HEK293 (cell line): ENCODE data around the gene OR6B1.
"Not testable (repeated sequence)": the region's sequence is repeated elsewhere in the genome, so short reads cannot be mapped to it uniquely, and the experiment has no call there.

Source experiments
- CTCF ChIA-PET: fragments of 350-600 bp; formaldehyde crosslinking; extraction: SDS; loops from one replicate; lab custom pipeline; 2021; ENCODE audit warnings: antibody characterized with exemption; lab: Yijun Ruan, JAX
- POLR2A ChIA-PET: fragments of 300-600 bp; formaldehyde crosslinking; extraction: SDS; loops from one replicate; lab custom pipeline; 2020; ENCODE audit warnings: antibody characterized with exemption, inconsistent platforms; lab: Yijun Ruan, JAX
- H3K27ac ChIP-seq: fragments of 200-500 bp; sonication (Bioruptor generic); 2 replicates; pipeline ENCODE4 v1.5.1; 2014; ENCODE audit warnings: low read depth, low read length, control low read depth, inconsistent platforms; ENCODE audit errors: extremely low read depth
- H3K36me3 ChIP-seq, 2 experiments: fragments of 200-500 bp in 1 of 2; sonication (Bioruptor generic) in 1 of 2; 1 replicate in 1 of 2; 2 replicates in 1 of 2; pipeline ENCODE4 v1.5.1; 2014 to 2017; ENCODE audit warnings: inconsistent platforms in 2 of 2, low read length in 2 of 2; ENCODE audit not compliant: control insufficient read depth in 2 of 2, insufficient read depth in 1 of 2
- H3K4me1 ChIP-seq: fragments of 200-500 bp; sonication (Bioruptor generic); 2 replicates; pipeline ENCODE4 v1.5.1; 2014; ENCODE audit warnings: mild to moderate bottlenecking, low read length, inconsistent platforms; ENCODE audit not compliant: control insufficient read depth, insufficient read depth
- H3K4me3 ChIP-seq: 2 replicates; pipeline ENCODE4 v1.5.1; 2011; ENCODE audit warnings: low read depth, mild to moderate bottlenecking, control low read depth, low read length, moderate library complexity
- H3K9me3 ChIP-seq: fragments of 200-500 bp; sonication (Bioruptor generic); 2 replicates; pipeline ENCODE4 v1.5.1; 2014; ENCODE audit warnings: low read depth, low read length, inconsistent platforms; ENCODE audit not compliant: control insufficient read depth, insufficient read depth
- BCL11B ChIP-seq: fragments of 450-650 bp; formaldehyde crosslinking; IDR thresholded peaks from 2 replicates; pipeline ENCODE4 v1.5.1; 2016; ENCODE audit warnings: low read depth, missing biosample characterization, missing genetic modification characterization
- GFI1B ChIP-seq: fragments of 450-650 bp; formaldehyde crosslinking; IDR thresholded peaks from 2 replicates; pipeline ENCODE4 v1.5.1; 2016; ENCODE audit warnings: missing biosample characterization, missing genetic modification characterization
- HOXA7 ChIP-seq: sonication (generic); formaldehyde crosslinking; IDR thresholded peaks from 2 replicates; pipeline ENCODE4 v1.8.1; 2022; ENCODE audit warnings: missing genetic modification reagents, borderline replicate concordance
- HOXC10 ChIP-seq: sonication (generic); formaldehyde crosslinking; IDR thresholded peaks from 2 replicates; pipeline ENCODE4 v1.8.1; 2023; ENCODE audit warnings: mild to moderate bottlenecking, missing genetic modification reagents
- MZF1 ChIP-seq: fragments of 450-650 bp; formaldehyde crosslinking; IDR thresholded peaks from 2 replicates; pipeline ENCODE4 v1.5.1; 2017; ENCODE audit warnings: missing biosample characterization, missing genetic modification characterization, borderline replicate concordance
- PBX3 ChIP-seq: sonication (generic); formaldehyde crosslinking; IDR thresholded peaks from 2 replicates; pipeline ENCODE4 v1.8.1; 2022; ENCODE audit warnings: mild to moderate bottlenecking, moderate library complexity, missing genetic modification reagents
- PRDM6 ChIP-seq: fragments of 450-650 bp; formaldehyde crosslinking; IDR thresholded peaks from 2 replicates; pipeline ENCODE4 v1.5.1; 2017; ENCODE audit warnings: missing biosample characterization, missing genetic modification characterization
- SCRT1 ChIP-seq: fragments of 450-650 bp; formaldehyde crosslinking; IDR thresholded peaks from 2 replicates; pipeline ENCODE4 v1.5.1; 2016; ENCODE audit warnings: missing biosample characterization, missing genetic modification characterization, borderline replicate concordance
- SCRT2 ChIP-seq: fragments of 450-650 bp; formaldehyde crosslinking; IDR thresholded peaks from 2 replicates; pipeline ENCODE4 v1.5.1; 2016; ENCODE audit warnings: missing biosample characterization, missing genetic modification characterization
- SP7 ChIP-seq: fragments of 450-650 bp; formaldehyde crosslinking; IDR thresholded peaks from 2 replicates; pipeline ENCODE4 v1.5.1; 2016; ENCODE audit warnings: missing biosample characterization, missing genetic modification characterization
- YY1 ChIP-seq: fragments of 450-650 bp; formaldehyde crosslinking; IDR thresholded peaks from 2 replicates; pipeline ENCODE4 v1.5.1; 2018; ENCODE audit warnings: missing biosample characterization, missing genetic modification characterization
- YY2 ChIP-seq: fragments of 450-650 bp; formaldehyde crosslinking; IDR thresholded peaks from 2 replicates; pipeline ENCODE4 v1.5.1; 2016; ENCODE audit warnings: missing biosample characterization, missing genetic modification characterization
- ZFP37 ChIP-seq: fragments of 450-650 bp; formaldehyde crosslinking; IDR thresholded peaks from 2 replicates; pipeline ENCODE4 v1.5.1; 2016; ENCODE audit warnings: missing biosample characterization, missing genetic modification characterization
- ZNF121 ChIP-seq: fragments of 450-650 bp; formaldehyde crosslinking; IDR thresholded peaks from 2 replicates; pipeline ENCODE4 v1.5.1; 2016; ENCODE audit warnings: missing biosample characterization, missing genetic modification characterization
- ZNF133 ChIP-seq: fragments of 450-650 bp; formaldehyde crosslinking; IDR thresholded peaks from 2 replicates; pipeline ENCODE4 v1.5.1; 2016; ENCODE audit warnings: missing biosample characterization, missing genetic modification characterization
- ZNF155 ChIP-seq: fragments of 450-650 bp; formaldehyde crosslinking; IDR thresholded peaks from 2 replicates; pipeline ENCODE4 v1.5.1; 2016; ENCODE audit warnings: missing biosample characterization, missing genetic modification characterization
- ZNF157 ChIP-seq: fragments of 450-650 bp; formaldehyde crosslinking; IDR thresholded peaks from 2 replicates; pipeline ENCODE4 v1.5.1; 2016; ENCODE audit warnings: missing biosample characterization, missing genetic modification characterization
- ZNF18 ChIP-seq: fragments of 450-650 bp; formaldehyde crosslinking; IDR thresholded peaks from 2 replicates; pipeline ENCODE4 v1.5.1; 2016; ENCODE audit warnings: missing biosample characterization, missing genetic modification characterization
- ZNF341 ChIP-seq: fragments of 450-650 bp; formaldehyde crosslinking; IDR thresholded peaks from 2 replicates; pipeline ENCODE4; 2016; ENCODE audit warnings: low read depth, missing biosample characterization, missing genetic modification characterization
- ZNF529 ChIP-seq: fragments of 450-650 bp; formaldehyde crosslinking; IDR thresholded peaks from 2 replicates; pipeline ENCODE4 v1.5.1; 2017; ENCODE audit warnings: missing genetic modification characterization, missing biosample characterization; ENCODE audit not compliant: insufficient replicate concordance
- ZNF530 ChIP-seq: fragments of 450-650 bp; formaldehyde crosslinking; IDR thresholded peaks from 2 replicates; pipeline ENCODE4 v1.5.1; 2016; ENCODE audit warnings: low read depth, missing biosample characterization, missing genetic modification characterization
- ZNF548 ChIP-seq: fragments of 450-650 bp; formaldehyde crosslinking; IDR thresholded peaks from 2 replicates; pipeline ENCODE4 v1.5.1; 2016; ENCODE audit warnings: missing biosample characterization, missing genetic modification characterization
- ZNF621 ChIP-seq: fragments of 450-650 bp; formaldehyde crosslinking; IDR thresholded peaks from 2 replicates; pipeline ENCODE4 v1.5.1; 2017; ENCODE audit warnings: missing biosample characterization, missing genetic modification characterization
- ZNF654 ChIP-seq: fragments of 450-650 bp; formaldehyde crosslinking; IDR thresholded peaks from 2 replicates; pipeline ENCODE4 v1.5.1; 2016; ENCODE audit warnings: low read depth, missing biosample characterization, missing genetic modification characterization
- ZNF670 ChIP-seq: fragments of 450-650 bp; formaldehyde crosslinking; IDR thresholded peaks from 2 replicates; pipeline ENCODE4 v1.5.1; 2016; ENCODE audit warnings: missing biosample characterization, missing genetic modification characterization, low read depth
- ZNF776 ChIP-seq: fragments of 450-650 bp; formaldehyde crosslinking; IDR thresholded peaks from 2 replicates; pipeline ENCODE4 v1.5.0; 2017; ENCODE audit warnings: missing biosample characterization, missing genetic modification characterization, borderline replicate concordance

The OR6B1 gene

GRCh38 chr7:144010821-144011220 lies 10.7 kb downstream of the OR6B1 start:
- H3K4me3 ChIP-seq, H3K36me3 ChIP-seq, H3K4me1 ChIP-seq, H3K27ac ChIP-seq, H3K9me3 ChIP-seq, POLR2A ChIA-PET: not testable (repeated sequence)
- CTCF ChIA-PET = interaction anchor here (0.6 kb wide), 2 partner anchors 116 to 117 kb away, joined by 3 read pairs; no protein-coding TSS in a partner anchor
- peak; percentile 54; the same call in 1 of the 2 replicates for TF ChIP-seq SCRT1 (tag by site-specific recombination)
- TF ChIP-seq SCRT2 = peak; percentile 60

- Histone ChIP-seq H3K27ac (no peak overlapping the region), H3K36me3 (no peaks in the 10 kb centered on the region), H3K4me3 (no peak overlapping the region), H3K9me3 (no peaks in the 10 kb centered on the region), H3K4me1 (no peaks in the 10 kb centered on the region)
- POLR2A ChIA-PET = no interaction called here
- TF ChIP-seq ZNF654 (tag by site-specific recombination) = 0 out of 2 replicates have a peak, but pooled peaks have one; percentile 7
- no peak for TF ChIP-seq HOXA7 (CRISPR knock-in tag)
- CTCF ChIA-PET = interaction anchor here (0.6 to 1.2 kb wide), 3 partner anchors 9 to 102 kb away, joined by 4 to 6 read pairs (median 6); no protein-coding TSS in a partner anchor
Observed at GRCh38 chr7:144011458-144012230, 11.5 kb downstream of the OR6B1 start.

GRCh38 chr7:144018065-144018464 lies 17.9 kb downstream of the OR6B1 start:
- H3K4me1 ChIP-seq = no peaks in the 10 kb centered on the region
- ChIA-PET CTCF (interaction anchor here (0.9 kb wide), 1 partner anchor 9 kb away, joined by 3 read pairs; no protein-coding TSS in a partner anchor), POLR2A (no interaction called here)
- no peaks in the 10 kb centered on the region for H3K9me3 ChIP-seq
- H3K27ac ChIP-seq = no peak overlapping the region
- no peak overlapping the region for H3K4me3 ChIP-seq
- no peaks in the 10 kb centered on the region for H3K36me3 ChIP-seq
- TF ChIP-seq ZNF121 (tag by site-specific recombination) (no peak), ZNF157 (tag by site-specific recombination) (no peak), MZF1 (tag by site-specific recombination) (no peak), PBX3 (no peak), ZNF529 (tag by site-specific recombination) (no peak), ZNF18 (no peak), BCL11B (tag by site-specific recombination) (no peak), YY1 (tag by site-specific recombination) (no peak), HOXC10 (CRISPR knock-in tag) (no peak), GFI1B (tag by site-specific recombination) (no peak), YY2 (no peak)

- CTCF ChIA-PET = no interaction called here
- POLR2A ChIA-PET = no interaction called here
- no peaks in the 10 kb centered on the region for H3K9me3 ChIP-seq
- no peak overlapping the region for H3K4me3 ChIP-seq
- no peaks in the 10 kb centered on the region for H3K36me3 ChIP-seq
- H3K4me1 ChIP-seq = no peaks in the 10 kb centered on the region
- no peak overlapping the region for H3K27ac ChIP-seq
- TF ChIP-seq ZNF530 (tag by site-specific recombination) (no peak), ZNF776 (tag by site-specific recombination) (no peak), ZNF133 (tag by site-specific recombination) (no peak), ZFP37 (tag by site-specific recombination) (no peak), ZNF621 (tag by site-specific recombination) (no peak), ZNF670 (tag by site-specific recombination) (no peak), ZNF155 (tag by site-specific recombination) (no peak), PRDM6 (no peak), SP7 (tag by site-specific recombination) (no peak), ZNF548 (tag by site-specific recombination) (no peak), ZNF341 (tag by site-specific recombination) (no peak)
Observed at GRCh38 chr7:144019457-144019856, 19.3 kb downstream of the OR6B1 start.
